WTC11 (cell line): Measurements from ENCODE around the gene UBXN6. TPM values are rescaled to one million over a fixed set of nuclear protein-coding genes. Genes with fewer than 3 reads are reported as not detected.

Experiments used
- ATAC-seq: fragments of 200-7000 bp; cut with Tn5 transposase; 2 replicates; pipeline ENCODE4 v1.10.0; 2021; ENCODE audit warnings: mild to moderate bottlenecking, moderate library complexity
- CTCF ChIA-PET: fragments of 300-600 bp; sonication (Branson Sonifier 250); formaldehyde crosslinking; loops from one replicate; lab custom pipeline; 2021; ENCODE audit warnings: antibody characterized with exemption; lab: Charles Lee
- POLR2A ChIA-PET: fragments of 350-600 bp; sonication (Branson Sonifier 250); formaldehyde crosslinking; loops from one replicate; lab custom pipeline; 2021; ENCODE audit warnings: antibody characterized with exemption; lab: Charles Lee
- DNase-seq: peaks from one replicate; pipeline ENCODE4 v3.0.0; 2021; ENCODE audit warnings: low spot score
- H3K27ac Mint-ChIP-seq: 2 replicates; pipeline ENCODE4 v1.8.0; 2021; ENCODE audit warnings: mixed read lengths
- H3K27me3 Mint-ChIP-seq: 2 replicates; pipeline ENCODE4 v1.8.0; 2021; ENCODE audit warnings: low read depth, mild to moderate bottlenecking, moderate library complexity, mixed read lengths
- H3K36me3 Mint-ChIP-seq: 2 replicates; pipeline ENCODE4 v1.8.0; 2021; ENCODE audit warnings: mixed read lengths
- H3K4me1 Mint-ChIP-seq: 2 replicates; pipeline ENCODE4 v1.8.0; 2022; ENCODE audit warnings: mixed read lengths
- H3K4me3 Mint-ChIP-seq: 2 replicates; pipeline ENCODE4 v1.8.0; 2021; ENCODE audit warnings: mild to moderate bottlenecking, moderate library complexity, mixed read lengths
- H3K9me3 Mint-ChIP-seq: 2 replicates; pipeline ENCODE4 v1.8.0; 2021; ENCODE audit warnings: mixed read lengths
- AFF4 ChIP-seq: sonication (generic); formaldehyde crosslinking; IDR thresholded peaks from 2 replicates; pipeline ENCODE4 v1.8.1; 2023; ENCODE audit warnings: mild to moderate bottlenecking, missing genetic modification reagents, borderline replicate concordance
- CTCF ChIP-seq: fragments of 200-600 bp; IDR thresholded peaks from 2 replicates; pipeline ENCODE4 v1.8.0; 2022; ENCODE audit warnings: antibody characterized with exemption
- E2F4 ChIP-seq: sonication (generic); formaldehyde crosslinking; IDR thresholded peaks from 2 replicates; pipeline ENCODE4 v1.8.1; 2022; ENCODE audit warnings: low read depth, mild to moderate bottlenecking, moderate library complexity, missing genetic modification reagents, borderline replicate concordance
- ELF4 ChIP-seq: sonication (generic); formaldehyde crosslinking; IDR thresholded peaks from 2 replicates; pipeline ENCODE4 v1.8.1; 2022; ENCODE audit warnings: low read depth, mild to moderate bottlenecking, moderate library complexity, missing genetic modification reagents
- ESRRA ChIP-seq: sonication (generic); formaldehyde crosslinking; IDR thresholded peaks from 2 replicates; pipeline ENCODE4 v1.8.1; 2022; ENCODE audit warnings: mild to moderate bottlenecking, missing genetic modification reagents, borderline replicate concordance
- ETV6 ChIP-seq: sonication (generic); formaldehyde crosslinking; IDR thresholded peaks from 2 replicates; pipeline ENCODE4 v1.8.1; 2022; ENCODE audit warnings: mild to moderate bottlenecking, missing genetic modification reagents
- FOXJ3 ChIP-seq: sonication (generic); formaldehyde crosslinking; IDR thresholded peaks from 2 replicates; pipeline ENCODE4 v1.9.0; 2021; ENCODE audit warnings: missing genetic modification reagents, mild to moderate bottlenecking, borderline replicate concordance
- FOXP1 ChIP-seq: sonication (generic); formaldehyde crosslinking; IDR thresholded peaks from 2 replicates; pipeline ENCODE4 v1.8.0; 2022; ENCODE audit warnings: missing genetic modification reagents, mild to moderate bottlenecking, moderate library complexity, borderline replicate concordance
- FOXP4 ChIP-seq: sonication (generic); formaldehyde crosslinking; IDR thresholded peaks from 2 replicates; pipeline ENCODE4 v1.8.0; 2022; ENCODE audit warnings: mild to moderate bottlenecking, missing genetic modification reagents
- GRHL2 ChIP-seq: fragments of 250-450 bp; sonication (Bioruptor Pico); IDR thresholded peaks from 2 replicates; pipeline ENCODE4 v1.8.0; 2022; ENCODE audit warnings: mild to moderate bottlenecking, moderate library complexity; ENCODE audit not compliant: insufficient replicate concordance, severe bottlenecking
- HMGA2 ChIP-seq: fragments of 250-450 bp; sonication (Bioruptor Pico); IDR thresholded peaks from 2 replicates; pipeline ENCODE4 v1.4.0; 2021; ENCODE audit warnings: mild to moderate bottlenecking, moderate library complexity
- KAT7 ChIP-seq: sonication (generic); formaldehyde crosslinking; IDR thresholded peaks from 2 replicates; pipeline ENCODE4 v1.8.1; 2023; ENCODE audit warnings: missing genetic modification reagents, mild to moderate bottlenecking, borderline replicate concordance
- NR2C2 ChIP-seq: sonication (generic); formaldehyde crosslinking; IDR thresholded peaks from 2 replicates; pipeline ENCODE4 v1.8.0; 2022; ENCODE audit warnings: mild to moderate bottlenecking, missing genetic modification reagents
- OVOL2 ChIP-seq: fragments of 250-450 bp; sonication (Bioruptor Pico); IDR thresholded peaks from 2 replicates; pipeline ENCODE4 v1.9.0; 2021; ENCODE audit warnings: mild to moderate bottlenecking, borderline replicate concordance
- RORB ChIP-seq: fragments of 250-450 bp; sonication (Bioruptor Pico); IDR thresholded peaks from 2 replicates; pipeline ENCODE4 v1.9.0; 2021; ENCODE audit warnings: mild to moderate bottlenecking
- SOX15 ChIP-seq: fragments of 250-450 bp; sonication (Bioruptor Pico); IDR thresholded peaks from 2 replicates; pipeline ENCODE4 v1.9.0; 2021; ENCODE audit warnings: mild to moderate bottlenecking
- TCF7 ChIP-seq: sonication (generic); formaldehyde crosslinking; IDR thresholded peaks from 2 replicates; pipeline ENCODE4 v1.8.0; 2022; ENCODE audit warnings: mild to moderate bottlenecking, low read depth, missing genetic modification reagents, moderate library complexity
- TEAD4 ChIP-seq: sonication (generic); formaldehyde crosslinking; IDR thresholded peaks from 2 replicates; pipeline ENCODE4 v1.8.0; 2022; ENCODE audit warnings: mild to moderate bottlenecking, missing genetic modification reagents
- ZNF138 ChIP-seq: sonication (generic); formaldehyde crosslinking; conservative IDR thresholded peaks from 2 replicates; pipeline ENCODE4 v1.8.1; 2022; ENCODE audit warnings: mild to moderate bottlenecking, moderate library complexity, missing genetic modification reagents
- ZNF219 ChIP-seq: sonication (generic); formaldehyde crosslinking; IDR thresholded peaks from 2 replicates; pipeline ENCODE4 v1.8.0; 2023; ENCODE audit warnings: missing genetic modification reagents, mild to moderate bottlenecking, borderline replicate concordance
- ZNF317 ChIP-seq: sonication (generic); formaldehyde crosslinking; IDR thresholded peaks from 2 replicates; pipeline ENCODE4 v1.8.1; 2023; ENCODE audit warnings: low read depth, mild to moderate bottlenecking, moderate library complexity, missing genetic modification reagents, borderline replicate concordance
- ZNF416 ChIP-seq: fragments of 250-450 bp; sonication (Bioruptor Pico); IDR thresholded peaks from 2 replicates; pipeline ENCODE4 v1.9.0; 2021; ENCODE audit warnings: mild to moderate bottlenecking, inconsistent platforms
- total RNA-seq: library from RNA; stranded (reverse); gene quantifications from 3 replicates; pipeline ENCODE4 v1.2.3, GENCODE V29; 2021
- TF ChIP-seq, protein P1 (sequence below): sonication (generic); formaldehyde crosslinking; IDR thresholded peaks from 2 replicates; pipeline ENCODE4 v1.8.1; 2023; ENCODE audit warnings: mild to moderate bottlenecking, missing genetic modification reagents, moderate library complexity
- TF ChIP-seq, protein P2 (sequence below): sonication (generic); formaldehyde crosslinking; IDR thresholded peaks from 2 replicates; pipeline ENCODE4 v1.8.1; 2022; ENCODE audit warnings: mild to moderate bottlenecking, missing genetic modification reagents, moderate library complexity, borderline replicate concordance

UBXN6 gene
- total RNA-seq, 1 experiment from 2014 or later: 34.8 TPM

- Mint-ChIP-seq H3K36me3 (peaks cover 13% of the 10 kb centered on the region), H3K4me1 (no peaks in the 10 kb centered on the region), H3K4me3 (no peak overlapping the region), H3K27ac (no peak overlapping the region), H3K9me3 (no peaks in the 10 kb centered on the region), H3K27me3 (no peaks in the 10 kb centered on the region)
- TF ChIP-seq ETV6 (CRISPR knock-in tag): no peak
- TF ChIP-seq GRHL2 (CRISPR knock-in tag): no peak
- TF ChIP-seq, protein P1, sequence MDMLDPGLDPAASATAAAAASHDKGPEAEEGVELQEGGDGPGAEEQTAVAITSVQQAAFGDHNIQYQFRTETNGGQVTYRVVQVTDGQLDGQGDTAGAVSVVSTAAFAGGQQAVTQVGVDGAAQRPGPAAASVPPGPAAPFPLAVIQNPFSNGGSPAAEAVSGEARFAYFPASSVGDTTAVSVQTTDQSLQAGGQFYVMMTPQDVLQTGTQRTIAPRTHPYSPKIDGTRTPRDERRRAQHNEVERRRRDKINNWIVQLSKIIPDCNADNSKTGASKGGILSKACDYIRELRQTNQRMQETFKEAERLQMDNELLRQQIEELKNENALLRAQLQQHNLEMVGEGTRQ (CRISPR knock-in tag): no peak
- no peak for TF ChIP-seq ZNF416 (CRISPR knock-in tag)
- TF ChIP-seq RORB (CRISPR knock-in tag): no peak
- TF ChIP-seq ZNF138 (CRISPR knock-in tag): no peak
- no peak for TF ChIP-seq HMGA2 (CRISPR knock-in tag)
- TF ChIP-seq, protein P2, sequence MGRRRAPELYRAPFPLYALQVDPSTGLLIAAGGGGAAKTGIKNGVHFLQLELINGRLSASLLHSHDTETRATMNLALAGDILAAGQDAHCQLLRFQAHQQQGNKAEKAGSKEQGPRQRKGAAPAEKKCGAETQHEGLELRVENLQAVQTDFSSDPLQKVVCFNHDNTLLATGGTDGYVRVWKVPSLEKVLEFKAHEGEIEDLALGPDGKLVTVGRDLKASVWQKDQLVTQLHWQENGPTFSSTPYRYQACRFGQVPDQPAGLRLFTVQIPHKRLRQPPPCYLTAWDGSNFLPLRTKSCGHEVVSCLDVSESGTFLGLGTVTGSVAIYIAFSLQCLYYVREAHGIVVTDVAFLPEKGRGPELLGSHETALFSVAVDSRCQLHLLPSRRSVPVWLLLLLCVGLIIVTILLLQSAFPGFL (CRISPR knock-in tag): no peak
- no peak for TF ChIP-seq ZNF317 (CRISPR knock-in tag)
- no peak for TF ChIP-seq ZNF219
- no peak for TF ChIP-seq NR2C2
- TF ChIP-seq OVOL2: no peak
- no peak for TF ChIP-seq ESRRA (CRISPR knock-in tag)
- DNase-seq (no peak), ATAC-seq (no peak)
- ChIA-PET CTCF (interaction anchor here (1.6 to 6.7 kb wide), 3 partner anchors 26 to 232 kb away, joined by 3 to 38 read pairs (median 4); no protein-coding TSS in a partner anchor), POLR2A (no interaction called here)
These were observed 41.1 kb upstream of the UBXN6 start for GRCh38 chr19:4498694-4499093.

GRCh38 chr19:4497770-4498389 is 40.3 kb upstream of the UBXN6 start:
- POLR2A ChIA-PET: no interaction called here
- Mint-ChIP-seq H3K27ac (no peak overlapping the region), H3K27me3 (no peaks in the 10 kb centered on the region), H3K4me3 (no peak overlapping the region), H3K36me3 (peaks cover 13% of the 10 kb centered on the region), H3K9me3 (no peaks in the 10 kb centered on the region), H3K4me1 (no peaks in the 10 kb centered on the region)
- CTCF ChIA-PET: interaction anchor here (1.0 to 1.6 kb wide), 3 partner anchors 18 to 231 kb away, joined by 3 to 4 read pairs (median 3); no protein-coding TSS in a partner anchor
- ATAC-seq: no peak
- DNase-seq: no peak
- TF ChIP-seq FOXP1 (CRISPR knock-in tag): no peak
- TF ChIP-seq AFF4 (CRISPR knock-in tag): no peak
- TF ChIP-seq TEAD4 (CRISPR knock-in tag): no peak
- no peak for TF ChIP-seq KAT7 (CRISPR knock-in tag)
- no peak for TF ChIP-seq CTCF
- TF ChIP-seq E2F4 (CRISPR knock-in tag): no peak
- TF ChIP-seq ELF4 (CRISPR knock-in tag): no peak
- no peak for TF ChIP-seq FOXP4 (CRISPR knock-in tag)
- no peak for TF ChIP-seq FOXJ3 (CRISPR knock-in tag)
- no peak for TF ChIP-seq TCF7
- TF ChIP-seq SOX15: no peak
- TF ChIP-seq, protein P1 (CRISPR knock-in tag): no peak
